Measurements from ENCODE around the gene CDKN1C. TPM values are rescaled to one million over a fixed set of nuclear protein-coding genes. Genes with fewer than 3 reads are reported as not detected.

CDKN1C gene
- total RNA-seq, 1 donor from 2014 or later: 67.3 TPM

DNA sequence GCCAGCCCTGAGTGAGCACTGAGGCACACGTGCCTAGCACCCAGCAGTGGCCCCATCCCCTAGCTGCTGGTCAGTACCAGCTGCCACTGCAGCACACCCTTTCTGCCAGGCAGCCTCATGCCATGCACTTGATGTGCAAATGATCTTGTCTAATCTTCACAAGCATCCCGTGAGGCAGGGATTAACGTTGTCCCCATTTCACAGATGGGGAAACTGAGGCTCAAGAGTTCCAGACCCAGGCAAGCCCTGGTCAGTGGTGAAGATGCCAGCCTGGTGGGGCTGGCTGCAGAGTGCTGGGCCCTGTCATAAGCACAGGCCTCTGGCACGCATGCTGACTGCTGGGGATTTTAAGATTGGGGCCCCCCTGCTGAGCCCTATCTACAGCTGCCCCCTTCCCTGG, 8.4 kb upstream of the CDKN1C start:
- intact Hi-C loops (cut with DNase I): loop anchor here (10.0 kb wide), 2 partner anchors 469 to 589 kb away; partner anchors contain the start of genes C11orf21 and TSPAN32
- H3K4me3 ChIP-seq: no peak overlapping the region
- TF ChIP-seq, protein P1, sequence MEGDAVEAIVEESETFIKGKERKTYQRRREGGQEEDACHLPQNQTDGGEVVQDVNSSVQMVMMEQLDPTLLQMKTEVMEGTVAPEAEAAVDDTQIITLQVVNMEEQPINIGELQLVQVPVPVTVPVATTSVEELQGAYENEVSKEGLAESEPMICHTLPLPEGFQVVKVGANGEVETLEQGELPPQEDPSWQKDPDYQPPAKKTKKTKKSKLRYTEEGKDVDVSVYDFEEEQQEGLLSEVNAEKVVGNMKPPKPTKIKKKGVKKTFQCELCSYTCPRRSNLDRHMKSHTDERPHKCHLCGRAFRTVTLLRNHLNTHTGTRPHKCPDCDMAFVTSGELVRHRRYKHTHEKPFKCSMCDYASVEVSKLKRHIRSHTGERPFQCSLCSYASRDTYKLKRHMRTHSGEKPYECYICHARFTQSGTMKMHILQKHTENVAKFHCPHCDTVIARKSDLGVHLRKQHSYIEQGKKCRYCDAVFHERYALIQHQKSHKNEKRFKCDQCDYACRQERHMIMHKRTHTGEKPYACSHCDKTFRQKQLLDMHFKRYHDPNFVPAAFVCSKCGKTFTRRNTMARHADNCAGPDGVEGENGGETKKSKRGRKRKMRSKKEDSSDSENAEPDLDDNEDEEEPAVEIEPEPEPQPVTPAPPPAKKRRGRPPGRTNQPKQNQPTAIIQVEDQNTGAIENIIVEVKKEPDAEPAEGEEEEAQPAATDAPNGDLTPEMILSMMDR (IDR thresholded peaks at IDR 0.05): no peak
- TF ChIP-seq POLR2AphosphoS5 (IDR thresholded peaks at IDR 0.05; ENCODE audit: insufficient read depth in 1 of 2, low read depth in 1 of 2) (no peak), POLR2A (IDR thresholded peaks at IDR 0.05) (no peak)
- H3K27ac ChIP-seq: no peak overlapping the region
- H3K4me1 ChIP-seq: peaks cover 38% of the 10 kb centered on the region
- H3K36me3 ChIP-seq: no peaks in the 10 kb centered on the region
- no peak for DNase-seq (ENCODE audit: extremely low spot score in 2 of 2)
- H3K9me3 ChIP-seq: no peaks in the 10 kb centered on the region
- no peaks in the 10 kb centered on the region for H3K27me3 ChIP-seq

DNA sequence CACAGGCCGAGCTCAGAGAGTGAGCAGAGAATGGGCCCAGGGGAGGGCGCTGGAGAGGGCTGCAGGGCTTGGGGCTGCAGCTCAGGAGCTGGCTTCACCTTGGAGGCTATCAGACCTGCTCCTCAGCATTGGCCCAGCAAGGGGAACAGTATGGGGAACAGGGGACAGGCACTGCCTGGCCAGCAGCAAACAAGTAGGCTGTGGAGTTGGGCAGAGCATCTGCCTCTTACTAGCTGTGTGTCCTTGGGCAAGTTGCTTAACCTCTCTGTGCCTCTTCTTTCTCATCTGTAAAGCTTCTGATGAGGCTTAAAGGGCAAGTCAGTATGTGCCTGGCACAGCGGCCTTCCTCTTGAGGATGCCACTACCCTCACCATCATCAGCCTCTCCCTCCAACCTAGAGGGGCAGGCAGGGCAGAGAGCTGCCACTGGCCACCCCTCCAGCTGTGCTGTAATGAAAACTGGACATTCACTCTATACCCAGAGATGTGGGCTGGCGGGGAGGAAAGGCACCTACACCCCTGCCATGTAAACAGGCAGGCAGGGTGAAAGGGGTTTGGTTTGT, 7.5 kb upstream of the CDKN1C start:
- no peak for DNase-seq (ENCODE audit: extremely low spot score in 2 of 2)
- Histone ChIP-seq H3K4me3 (peak overlapping the region; percentile 43 to 48), H3K27ac (peak overlapping the region; percentile 82), H3K9me3 (no peaks in the 10 kb centered on the region), H3K36me3 (no peaks in the 10 kb centered on the region), H3K4me1 (peaks cover 30% of the 10 kb centered on the region), H3K27me3 (no peaks in the 10 kb centered on the region)
- TF ChIP-seq, protein P1 (IDR thresholded peaks at IDR 0.05): no peak
- no peak for TF ChIP-seq POLR2A (IDR thresholded peaks at IDR 0.05)
- TF ChIP-seq POLR2AphosphoS5 (IDR thresholded peaks at IDR 0.05; ENCODE audit: insufficient read depth in 1 of 2, low read depth in 1 of 2): no peak
- intact Hi-C loops (cut with DNase I): loop anchor here (10.0 kb wide), 2 partner anchors 468 to 588 kb away; partner anchors contain the start of genes C11orf21 and TSPAN32

DNA sequence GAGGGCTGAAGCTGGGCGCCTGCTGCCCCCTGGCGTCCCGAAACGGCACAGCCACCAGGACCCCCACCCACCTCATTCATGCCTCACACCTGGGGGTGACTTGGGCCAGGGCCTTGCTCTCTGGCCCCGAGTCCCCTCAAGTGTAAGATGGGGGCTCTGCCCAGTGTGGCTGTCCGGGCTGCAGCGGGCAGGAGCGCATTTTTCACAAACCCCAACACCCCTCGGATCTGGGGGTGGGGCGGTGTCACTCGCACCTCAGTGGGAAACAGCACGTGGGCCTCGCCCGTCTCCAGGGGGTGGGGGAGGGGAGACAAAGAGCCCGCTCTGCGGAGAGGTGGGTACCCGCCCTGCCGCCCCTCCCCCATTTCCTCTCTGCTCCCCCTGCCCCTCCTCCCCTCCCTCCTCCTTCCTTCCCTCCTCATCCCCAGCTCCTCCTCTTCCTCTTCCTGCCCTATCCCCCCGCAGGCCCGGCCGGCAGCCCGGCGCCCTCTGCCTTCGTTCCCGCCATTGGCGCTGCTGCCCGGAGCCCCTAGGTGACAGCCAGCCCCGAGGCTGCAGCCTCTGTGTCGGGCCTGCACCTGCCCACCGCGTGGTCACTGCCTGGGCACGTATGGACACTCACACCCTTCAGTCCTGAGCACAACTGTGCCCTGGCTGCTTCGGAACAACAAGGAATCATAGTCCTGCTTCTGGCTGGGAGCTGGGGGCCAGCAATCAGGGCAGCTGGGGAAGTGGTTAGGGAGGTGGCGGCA, 6.8 kb upstream of the CDKN1C start:
- Histone ChIP-seq H3K4me3 (peak overlapping the region; percentile 43 to 48), H3K36me3 (no peaks in the 10 kb centered on the region), H3K27ac (peak overlapping the region; percentile 82), H3K9me3 (no peaks in the 10 kb centered on the region), H3K27me3 (no peaks in the 10 kb centered on the region), H3K4me1 (peaks cover 30% of the 10 kb centered on the region)
- no peak for DNase-seq (ENCODE audit: extremely low spot score in 2 of 2)
- TF ChIP-seq, protein P1 (IDR thresholded peaks at IDR 0.05): peak; percentile 83 to 99 (median 96)
- peak in 1 of 2 donors; percentile 49 for TF ChIP-seq POLR2AphosphoS5 (IDR thresholded peaks at IDR 0.05; ENCODE audit: insufficient read depth in 1 of 2, low read depth in 1 of 2)
- TF ChIP-seq POLR2A (IDR thresholded peaks at IDR 0.05): no peak
- intact Hi-C loops (cut with DNase I): loop anchor here (10.0 kb wide), 2 partner anchors 468 to 588 kb away; partner anchors contain the start of genes C11orf21 and TSPAN32

DNA sequence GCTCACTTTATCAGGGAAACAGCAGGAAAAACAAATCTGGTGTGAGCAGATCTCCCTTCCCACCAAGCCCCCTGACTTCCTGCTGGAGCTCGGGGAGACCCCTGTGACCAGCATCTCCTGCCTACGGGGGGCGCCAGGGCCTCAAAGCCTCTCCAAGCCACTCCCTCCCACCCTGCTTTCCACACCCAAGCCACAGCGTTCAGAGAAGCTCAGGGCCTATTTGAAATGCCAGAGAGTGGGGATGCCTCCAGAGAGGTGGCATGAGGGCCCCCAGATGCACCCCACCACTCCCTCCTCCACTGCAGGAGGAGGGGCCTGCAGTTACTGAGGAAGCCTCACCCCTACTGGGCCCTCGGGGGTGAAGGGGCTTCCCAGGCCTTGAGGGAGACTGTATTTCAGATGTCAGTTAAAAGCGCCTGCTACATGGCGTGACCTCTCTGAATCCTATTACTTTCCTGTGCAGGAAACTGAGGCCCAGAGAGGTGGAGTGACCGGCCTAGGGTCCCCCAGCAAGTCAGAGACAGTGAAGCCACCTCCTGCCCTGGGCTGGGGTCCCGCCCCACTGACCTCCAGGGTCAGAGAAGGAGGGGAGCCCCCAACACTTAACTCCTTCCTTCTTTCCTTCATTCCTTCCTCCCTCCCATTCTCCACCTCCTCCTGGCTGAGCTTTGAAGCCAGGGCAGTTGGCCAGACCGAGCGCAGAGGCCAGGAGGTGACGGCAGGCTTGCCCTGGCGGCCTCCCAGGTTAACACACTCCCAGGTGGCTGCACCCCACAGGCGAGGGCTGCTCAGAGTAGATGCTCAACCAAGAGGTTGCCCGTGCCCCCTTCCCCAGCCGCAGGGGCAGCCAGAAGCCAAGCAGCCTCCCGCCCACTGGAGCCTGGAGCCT, 6.0 kb upstream of the CDKN1C start:
- intact Hi-C loops (cut with DNase I): loop anchor here (2.0 to 10.0 kb wide), 3 partner anchors 359 to 587 kb away; partner anchors contain the start of genes C11orf21 and TSPAN32
- H3K4me1 ChIP-seq: peaks cover 33% of the 10 kb centered on the region
- peak overlapping the region; percentile 82 for H3K27ac ChIP-seq
- TF ChIP-seq, protein P1 (IDR thresholded peaks at IDR 0.05): no peak
- TF ChIP-seq POLR2AphosphoS5 (IDR thresholded peaks at IDR 0.05; ENCODE audit: insufficient read depth in 1 of 2, low read depth in 1 of 2): no peak
- peak overlapping the region; percentile 43 to 48 for H3K4me3 ChIP-seq
- no peaks in the 10 kb centered on the region for H3K9me3 ChIP-seq
- H3K27me3 ChIP-seq: no peaks in the 10 kb centered on the region
- no peak for DNase-seq (ENCODE audit: extremely low spot score in 2 of 2)
- H3K36me3 ChIP-seq: no peaks in the 10 kb centered on the region
